BJ (cell line): ENCODE data around the gene POR. TPM values are rescaled to one million over a fixed set of nuclear protein-coding genes. Genes with fewer than 3 reads are reported as not detected.

Experiments used
- CTCF ChIA-PET: fragments of 350-600 bp; formaldehyde crosslinking; extraction: SDS; loops from one replicate; lab custom pipeline; 2021; ENCODE audit warnings: antibody characterized with exemption, inconsistent platforms; lab: Yijun Ruan, JAX
- POLR2A ChIA-PET: fragments of 300-600 bp; sonication (Branson Sonifier 250); formaldehyde crosslinking; extraction: SDS; loops from one replicate; lab custom pipeline; 2021; ENCODE audit warnings: antibody characterized with exemption; lab: Charles Lee
- DNase-seq: peaks from one replicate; pipeline ENCODE4 v3.0.0-alpha.2; 2011; ENCODE audit warnings: low read depth
- H3K27me3 ChIP-seq: 2 replicates; pipeline ENCODE4 v1.6.0; 2011; ENCODE audit warnings: low read length; ENCODE audit not compliant: control insufficient read depth, insufficient read depth
- H3K36me3 ChIP-seq: 2 replicates; pipeline ENCODE4 v1.5.1; 2011; ENCODE audit warnings: low read length; ENCODE audit not compliant: control insufficient read depth, insufficient read depth
- H3K4me3 ChIP-seq: 2 replicates; pipeline ENCODE4 v1.5.1; 2011; ENCODE audit warnings: low read depth, mild to moderate bottlenecking, control low read depth, low read length
- polyA plus RNA-seq: library from polyadenylated mRNA; depleted of rRNA; stranded (reverse); fragments of >200 nt; gene quantifications from 2 replicates; pipeline ENCODE4 v1.2.3, GENCODE V29; 2011
- TF ChIP-seq, protein P1 (sequence below): IDR thresholded peaks from 2 replicates; pipeline ENCODE4 v1.5.1; 2011; ENCODE audit warnings: low read depth, mild to moderate bottlenecking, control low read depth, inconsistent platforms, low read length, moderate library complexity; ENCODE audit not compliant: insufficient read depth

The POR gene
- polyA plus RNA-seq, 1 experiment: 63.4 TPM

DNA sequence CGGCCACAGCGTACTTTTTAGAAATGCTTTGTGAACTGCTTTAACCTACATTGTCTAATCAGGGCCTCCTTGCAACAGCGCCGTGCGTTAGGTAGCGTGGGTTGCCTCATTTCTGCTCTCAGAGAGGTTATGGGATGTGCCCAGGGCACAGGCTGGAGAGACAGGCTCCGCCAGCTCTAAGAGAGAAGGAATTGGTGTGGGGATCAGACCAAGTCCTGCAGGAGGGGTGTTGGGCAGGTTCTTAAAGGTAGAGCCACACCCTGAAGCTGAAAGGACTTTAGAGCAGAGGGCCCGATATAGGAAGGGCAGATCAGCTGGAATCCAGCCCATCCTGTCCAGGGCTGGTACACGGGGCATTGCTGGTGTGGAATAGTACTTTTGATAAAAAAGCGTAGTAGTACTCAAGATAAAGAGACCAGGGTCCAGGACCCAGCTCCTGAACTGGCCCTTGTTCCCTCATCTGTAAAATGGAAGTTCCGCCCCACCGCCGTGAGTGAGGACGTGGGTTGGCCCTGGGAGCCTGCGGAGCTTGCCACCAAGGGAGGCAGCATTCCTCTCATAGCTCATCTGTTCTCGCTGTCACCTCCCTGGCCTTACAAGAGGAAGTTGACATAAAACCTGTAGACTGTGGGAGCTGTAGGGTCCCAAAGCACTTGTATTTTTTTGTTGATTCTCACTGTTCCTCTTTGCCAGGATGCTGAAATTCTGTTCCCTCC, 42.2 kb downstream of the POR start:
- TF ChIP-seq, protein P1, sequence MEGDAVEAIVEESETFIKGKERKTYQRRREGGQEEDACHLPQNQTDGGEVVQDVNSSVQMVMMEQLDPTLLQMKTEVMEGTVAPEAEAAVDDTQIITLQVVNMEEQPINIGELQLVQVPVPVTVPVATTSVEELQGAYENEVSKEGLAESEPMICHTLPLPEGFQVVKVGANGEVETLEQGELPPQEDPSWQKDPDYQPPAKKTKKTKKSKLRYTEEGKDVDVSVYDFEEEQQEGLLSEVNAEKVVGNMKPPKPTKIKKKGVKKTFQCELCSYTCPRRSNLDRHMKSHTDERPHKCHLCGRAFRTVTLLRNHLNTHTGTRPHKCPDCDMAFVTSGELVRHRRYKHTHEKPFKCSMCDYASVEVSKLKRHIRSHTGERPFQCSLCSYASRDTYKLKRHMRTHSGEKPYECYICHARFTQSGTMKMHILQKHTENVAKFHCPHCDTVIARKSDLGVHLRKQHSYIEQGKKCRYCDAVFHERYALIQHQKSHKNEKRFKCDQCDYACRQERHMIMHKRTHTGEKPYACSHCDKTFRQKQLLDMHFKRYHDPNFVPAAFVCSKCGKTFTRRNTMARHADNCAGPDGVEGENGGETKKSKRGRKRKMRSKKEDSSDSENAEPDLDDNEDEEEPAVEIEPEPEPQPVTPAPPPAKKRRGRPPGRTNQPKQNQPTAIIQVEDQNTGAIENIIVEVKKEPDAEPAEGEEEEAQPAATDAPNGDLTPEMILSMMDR: no peak
- Histone ChIP-seq H3K36me3 (peaks cover 8% of the 10 kb centered on the region), H3K27me3 (no peaks in the 10 kb centered on the region), H3K4me3 (no peak overlapping the region)
- no peak for DNase-seq
- CTCF ChIA-PET: interaction anchor here (1.2 to 1.7 kb wide), 2 partner anchors 9 to 10 kb away, joined by 3 to 6 read pairs; no protein-coding TSS in a partner anchor
- POLR2A ChIA-PET: no interaction called here

DNA sequence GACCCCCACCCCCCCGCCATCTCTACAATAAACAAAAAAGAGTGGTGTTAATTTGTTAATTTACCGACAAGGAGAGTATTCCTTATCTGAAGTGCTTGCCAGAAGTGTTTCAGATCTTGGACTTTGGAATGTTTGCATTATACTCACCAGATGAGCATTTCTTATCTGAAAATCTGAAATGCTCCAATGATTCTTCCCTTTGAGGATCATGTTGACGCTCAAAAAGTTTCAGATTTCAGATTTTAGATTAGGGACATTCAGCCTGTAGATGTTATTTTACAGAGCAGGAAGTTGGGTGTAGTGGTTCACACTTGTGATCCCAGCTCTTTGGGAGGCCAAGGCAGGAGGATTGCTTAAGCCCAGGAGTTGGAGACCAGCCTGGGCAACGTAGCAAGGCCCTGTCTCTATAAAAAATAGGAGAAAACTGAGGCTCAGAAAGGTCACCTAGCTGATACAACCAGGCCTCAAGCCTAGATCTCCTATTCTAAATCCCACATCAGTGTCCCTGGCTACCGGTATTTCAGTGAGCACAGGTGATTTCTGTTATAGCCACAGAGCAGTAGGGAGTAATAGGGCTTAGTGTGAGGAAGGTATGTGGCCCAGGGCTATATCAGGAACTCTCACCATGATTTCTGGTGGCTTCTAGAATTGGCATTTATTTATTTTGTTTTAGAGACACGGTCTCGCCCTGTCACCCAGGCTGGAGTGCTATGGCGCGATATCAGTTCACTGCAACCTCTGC, 44.0 kb downstream of the POR start:
- TF ChIP-seq, protein P1: no peak
- Histone ChIP-seq H3K27me3 (no peaks in the 10 kb centered on the region), H3K36me3 (peaks cover 8% of the 10 kb centered on the region), H3K4me3 (no peak overlapping the region)
- ChIA-PET CTCF (no interaction called here), POLR2A (interaction anchor here (0.6 kb wide), 1 partner anchor 17 kb away, joined by 4 read pairs; no protein-coding TSS in a partner anchor)
- no peak for DNase-seq

DNA sequence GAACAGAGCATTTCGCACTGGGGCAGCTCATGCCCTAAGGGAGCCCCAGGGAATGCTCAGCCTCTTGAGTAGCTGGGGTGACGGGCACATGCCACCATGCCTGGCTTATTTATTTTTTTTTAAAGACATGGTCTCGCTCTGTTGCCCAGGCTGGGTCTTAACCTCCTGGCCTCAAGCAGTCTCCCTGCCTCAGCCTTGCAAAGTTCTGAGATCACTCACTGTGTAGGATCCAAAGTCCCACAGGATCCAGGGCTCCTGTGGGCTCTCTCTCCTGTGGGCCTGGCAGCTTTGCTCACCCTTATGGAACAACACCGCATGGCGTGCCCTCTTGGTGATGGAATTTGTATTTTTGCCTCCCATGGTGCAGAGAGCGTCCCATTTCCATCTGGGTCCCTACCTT, 45.4 kb downstream of the POR start:
- Histone ChIP-seq H3K36me3 (peaks cover 6% of the 10 kb centered on the region), H3K27me3 (no peaks in the 10 kb centered on the region), H3K4me3 (no peak overlapping the region)
- ChIA-PET CTCF (no interaction called here), POLR2A (no interaction called here)
- TF ChIP-seq, protein P1: no peak
- DNase-seq: no peak

DNA sequence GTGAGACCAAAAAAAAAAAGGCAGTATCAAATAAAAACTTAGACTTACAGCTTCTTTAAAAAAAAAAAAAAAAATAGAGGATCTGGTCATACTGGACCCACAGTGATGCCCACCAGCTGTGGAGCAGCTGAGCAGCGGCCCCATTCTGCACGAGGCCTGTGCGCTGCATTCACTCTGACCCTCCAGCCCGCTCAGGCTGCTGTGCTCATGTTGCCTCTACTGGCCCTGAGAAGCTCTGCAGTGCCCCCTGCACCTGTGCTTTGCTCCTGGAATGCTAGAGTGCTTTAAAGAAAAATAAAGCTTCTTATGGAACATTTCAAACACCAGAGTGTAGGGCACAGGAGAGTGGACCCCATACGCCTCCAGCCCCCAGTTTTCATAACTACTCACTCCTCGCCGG, 46.3 kb downstream of the POR start:
- H3K36me3 ChIP-seq: peaks cover 2% of the 10 kb centered on the region; the same call in 1 of the 2 replicates
- CTCF ChIA-PET: no interaction called here
- no peak for DNase-seq
- no peak overlapping the region for H3K4me3 ChIP-seq
- H3K27me3 ChIP-seq: no peaks in the 10 kb centered on the region
- POLR2A ChIA-PET: no interaction called here
- TF ChIP-seq, protein P1: no peak
